HG02885 (cell line): ENCODE results near the gene CTBP1.

Source experiments
- ATAC-seq: cut with Tn5 transposase; IDR thresholded peaks from one replicate; pipeline ENCODE4 v1.9.1; 2021; ENCODE audit warnings: mild to moderate bottlenecking; ENCODE audit not compliant: unreplicated experiment, poor library complexity

CTBP1 gene

DNA sequence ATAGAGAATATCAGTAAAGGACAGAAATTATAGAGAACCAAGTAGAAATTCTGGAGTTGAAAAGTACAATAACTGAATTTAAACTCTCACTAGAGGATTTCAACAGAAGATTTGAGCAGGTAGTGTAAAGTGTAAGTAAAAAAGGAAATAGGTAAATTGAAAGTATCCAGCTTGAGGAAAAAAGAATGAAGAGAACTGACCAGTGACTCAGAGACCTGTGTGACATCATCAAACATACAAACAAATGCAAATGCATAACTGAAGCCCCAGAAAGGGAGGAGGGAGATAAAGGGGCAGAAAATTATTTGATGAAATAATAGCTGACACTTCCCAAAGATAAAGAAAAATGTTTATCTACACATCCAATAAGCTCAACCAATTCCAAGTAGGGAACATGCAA lies 68.3 kb downstream of the CTBP1 start:
- no peak for ATAC-seq

DNA sequence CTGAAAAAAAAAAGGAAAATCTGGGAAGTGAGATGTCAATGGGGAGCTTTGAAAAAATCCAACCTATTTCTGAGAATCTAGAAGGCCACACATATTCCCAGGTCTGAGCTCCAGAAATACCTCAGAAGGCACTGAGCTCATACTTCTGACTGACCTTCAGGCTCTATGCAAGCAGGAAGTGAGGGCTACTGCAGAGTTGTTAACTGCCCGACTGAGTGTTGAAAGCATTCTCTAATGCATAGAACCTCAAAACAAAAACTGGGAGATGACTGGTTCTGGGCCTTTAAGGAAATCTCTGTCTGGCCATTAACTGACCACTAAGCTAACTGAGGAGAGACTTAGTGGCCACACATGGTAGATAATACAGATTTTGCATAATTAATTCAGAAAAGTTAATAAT lies 69.0 kb downstream of the CTBP1 start:
- ATAC-seq = no peak

- ATAC-seq = no peak
These were observed 69.9 kb downstream of the CTBP1 start for GRCh38 chr4:1179089-1179441.

DNA sequence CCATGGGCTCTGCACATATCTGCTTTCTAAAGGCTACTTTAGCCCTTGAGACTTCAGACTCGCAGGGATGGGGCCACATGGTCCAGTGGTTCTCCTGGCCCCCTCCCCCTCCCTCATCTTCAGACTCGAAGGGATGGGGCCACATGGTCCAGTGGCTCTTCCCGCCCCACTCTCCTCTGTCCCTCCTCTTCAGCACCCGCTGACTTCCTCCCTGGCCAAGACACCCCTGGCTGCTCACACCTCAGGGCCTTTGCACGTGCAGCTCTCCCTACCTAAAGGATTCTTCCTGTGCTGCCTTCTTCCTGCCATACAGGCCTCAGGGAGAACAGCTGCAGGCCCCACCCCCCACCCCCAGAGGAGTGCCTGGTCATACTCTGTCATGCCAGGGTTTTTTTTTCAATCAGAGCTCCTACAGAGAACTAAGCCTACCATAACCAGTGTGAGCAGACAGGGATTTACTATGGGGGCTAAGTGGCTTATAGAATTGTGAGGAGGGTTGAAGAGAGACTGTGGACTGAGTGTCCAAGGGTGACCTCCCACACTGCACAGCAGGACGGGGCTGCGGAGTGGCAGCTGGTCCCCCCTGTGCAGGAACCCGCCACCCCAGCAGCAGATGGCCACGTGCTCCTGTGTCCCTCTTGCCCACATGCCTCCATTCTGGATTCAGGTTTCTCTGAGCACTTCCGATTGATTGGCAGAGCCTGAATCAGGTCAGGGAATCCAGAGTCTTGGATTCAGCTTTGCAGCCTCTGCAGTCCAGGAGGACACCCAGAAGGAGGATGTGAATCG lies 70.4 kb downstream of the CTBP1 start:
- ATAC-seq = no peak

DNA sequence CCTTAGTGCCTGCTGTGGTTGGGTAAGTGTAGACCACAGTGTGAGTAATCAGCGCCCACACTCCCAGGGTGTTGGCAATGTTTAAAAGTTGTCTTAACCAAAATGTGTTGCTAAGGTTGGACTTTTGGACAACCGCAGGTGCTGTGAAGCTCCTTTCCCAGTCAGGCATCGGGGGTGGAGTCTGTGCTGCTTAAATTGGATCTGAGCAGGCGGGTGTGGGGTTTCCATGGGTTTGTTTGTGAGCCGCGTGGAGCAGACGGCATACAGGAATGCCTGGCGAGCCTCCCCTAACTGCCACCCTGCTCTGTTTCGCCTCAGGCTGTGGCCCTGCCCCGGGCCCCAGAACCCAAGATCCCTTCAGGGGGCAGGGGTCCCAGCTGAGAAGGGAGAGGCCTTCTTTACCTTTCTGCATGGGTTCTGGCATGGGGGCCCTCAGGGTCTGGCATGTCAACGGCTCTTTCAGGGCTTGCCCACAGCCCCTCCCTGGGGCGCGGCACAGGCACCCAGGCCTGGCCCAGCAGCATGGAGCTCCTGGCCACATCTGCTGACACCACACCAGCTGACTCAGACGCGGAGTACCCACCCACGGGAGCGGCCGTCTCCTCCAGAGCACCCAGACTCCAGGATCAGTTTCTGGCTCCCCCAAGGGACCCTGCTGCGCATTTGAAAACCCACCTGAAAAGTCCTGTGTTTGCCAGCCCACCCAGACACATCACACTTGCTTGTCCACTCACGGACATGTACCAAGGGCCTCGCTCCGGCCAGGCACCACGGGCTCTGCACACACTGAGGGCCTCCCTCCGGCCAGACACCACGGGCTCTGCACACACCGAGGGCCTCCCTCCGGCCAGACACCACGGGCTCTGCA lies 71.4 kb downstream of the CTBP1 start:
- no peak for ATAC-seq

DNA sequence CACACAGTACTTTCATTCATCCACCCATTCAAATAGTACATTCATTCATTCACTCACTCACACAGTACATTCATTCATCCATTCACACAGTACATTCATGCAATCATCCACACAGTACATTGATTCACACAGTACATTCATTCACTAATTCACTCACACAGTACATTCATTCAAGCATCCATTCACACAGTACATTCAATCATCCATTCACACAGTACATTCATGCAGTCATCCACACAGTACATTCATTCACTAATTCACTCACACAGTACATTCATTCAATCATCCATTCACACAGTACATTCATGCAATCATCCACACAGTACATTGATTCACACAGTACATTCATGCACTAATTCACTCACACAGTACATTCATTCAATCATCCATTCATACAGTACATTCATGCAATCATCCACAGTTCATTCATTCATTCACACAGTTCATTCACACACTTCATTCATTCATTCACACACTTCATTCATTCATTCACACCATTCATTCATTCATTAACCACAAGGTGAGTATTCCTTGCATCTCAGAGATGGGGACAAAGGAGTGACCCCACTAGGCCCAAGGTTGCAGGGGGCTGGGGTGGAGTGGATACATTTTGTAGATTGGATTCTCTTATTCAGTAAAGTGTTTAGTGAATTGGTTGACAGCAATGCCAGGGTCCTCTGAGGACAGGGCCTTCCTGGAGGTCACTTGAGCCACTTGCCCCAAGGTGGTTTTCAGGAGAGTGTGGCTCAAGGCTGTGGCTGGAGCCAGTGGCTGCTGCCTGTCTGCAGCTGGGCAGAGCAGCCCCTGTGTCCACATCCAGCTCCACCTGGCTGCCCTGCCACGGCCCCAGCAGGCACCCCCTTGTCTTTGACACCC lies 72.3 kb downstream of the CTBP1 start:
- ATAC-seq = no peak

DNA sequence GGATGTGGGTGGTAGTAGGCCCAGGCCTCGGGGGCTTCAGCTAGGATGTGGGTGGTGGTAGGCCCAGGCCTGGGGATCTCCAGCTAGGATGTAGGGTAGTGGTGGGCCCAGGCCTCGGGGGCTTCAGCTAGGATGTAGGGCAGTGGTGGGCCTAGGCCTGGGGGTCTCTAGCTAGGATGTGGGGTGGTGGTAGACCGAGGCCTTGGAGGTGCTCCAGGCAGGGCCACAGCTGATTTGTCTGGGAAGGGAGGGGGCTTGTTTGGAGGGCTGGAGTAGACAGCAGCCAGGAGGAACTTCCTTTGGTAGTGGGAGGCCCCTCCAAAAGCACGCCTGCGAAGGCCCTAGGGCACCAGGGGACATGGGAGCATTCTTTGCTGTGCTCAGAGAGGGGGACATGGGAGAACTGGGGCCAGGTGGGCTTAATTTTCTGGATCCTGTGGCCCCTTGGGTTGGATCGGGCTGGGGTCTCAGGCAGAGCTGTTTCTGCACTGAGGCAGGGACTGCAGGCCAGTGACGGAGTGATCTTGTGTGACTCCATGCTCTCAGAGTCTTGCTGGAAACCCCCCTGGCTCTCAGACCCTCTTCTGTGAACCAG lies 73.2 kb downstream of the CTBP1 start:
- no peak for ATAC-seq

GRCh38 chr4:1174941-1175634 lies 73.8 kb downstream of the CTBP1 start:
- no peak for ATAC-seq

DNA sequence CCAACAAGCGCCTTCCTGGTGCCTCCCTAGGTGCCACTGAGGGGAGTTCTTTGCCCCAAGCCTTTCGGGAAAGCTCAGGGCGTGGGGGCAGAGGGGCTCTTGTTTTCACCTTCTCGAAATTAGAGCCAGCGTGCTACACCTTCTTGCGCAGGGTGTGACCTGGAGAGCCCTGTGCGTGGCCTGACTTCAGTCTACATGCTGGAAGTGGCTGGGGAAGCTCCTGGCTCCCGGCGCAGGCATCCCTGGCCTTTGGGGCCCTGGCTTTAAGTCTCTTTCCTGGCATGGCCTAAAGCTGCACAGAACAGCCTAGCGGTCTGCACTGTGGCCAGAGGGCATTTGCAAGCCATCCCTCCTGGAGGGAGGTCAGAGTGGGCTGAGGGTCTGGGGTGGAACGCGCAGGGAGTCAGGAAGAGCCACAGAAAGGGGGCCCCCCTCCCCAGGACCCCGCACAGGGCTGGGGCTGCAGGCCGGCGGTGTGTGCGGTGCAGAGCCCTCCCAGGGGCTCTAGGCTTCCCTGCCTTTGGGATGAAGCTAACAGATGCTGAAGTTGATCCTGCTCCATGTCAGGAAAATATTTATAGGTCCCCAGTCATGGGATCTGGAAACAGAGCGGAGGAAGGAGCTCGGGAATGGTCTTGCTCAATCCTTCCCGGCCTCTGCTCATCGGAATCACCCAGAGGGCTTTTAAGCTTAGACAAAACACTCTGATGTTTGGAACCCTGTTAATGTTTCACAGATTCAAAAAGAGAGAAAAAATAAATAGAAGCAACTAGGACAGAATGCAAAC lies 75.8 kb downstream of the CTBP1 start:
- ATAC-seq = no peak

DNA sequence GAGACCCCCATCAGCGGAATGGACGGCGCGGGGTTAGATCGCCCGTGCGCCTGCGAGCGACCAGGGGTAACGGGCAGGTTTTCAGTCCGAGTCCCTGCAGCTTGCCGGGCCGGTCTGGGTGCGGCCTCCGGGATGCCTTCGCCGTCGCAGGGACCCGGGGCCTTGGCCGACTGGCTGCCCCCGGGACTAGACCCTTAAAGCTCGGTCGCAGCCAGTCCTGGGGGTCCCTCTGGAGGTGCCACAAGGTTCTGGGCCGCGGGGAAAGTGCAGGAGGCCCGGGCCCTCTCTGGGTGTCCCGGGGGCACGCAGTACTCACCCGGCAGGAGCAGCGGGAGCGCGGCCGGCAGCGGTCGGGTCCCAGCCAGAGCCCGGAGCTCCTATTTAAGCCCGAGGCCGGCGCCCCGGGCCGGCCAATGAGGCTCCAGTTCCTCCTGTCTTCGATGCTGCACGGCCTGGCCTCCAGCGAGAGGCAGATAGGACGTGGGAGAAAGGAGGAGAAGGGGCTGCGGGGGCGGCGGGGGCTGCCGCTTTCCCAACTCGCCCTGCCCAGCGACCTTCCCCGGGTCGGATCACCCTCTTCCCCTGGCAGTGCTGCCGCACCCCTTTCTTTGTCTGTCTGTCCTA lies 76.6 kb downstream of the CTBP1 start, which contains the start of gene SPON2:
TSS of gene SPON2 (minus strand) at position 356 of the 624 bp plus-strand sequence.
- no peak for ATAC-seq

- no peak for ATAC-seq
These were observed 77.4 kb downstream of the CTBP1 start for GRCh38 chr4:1171311-1172227.

- no peak for ATAC-seq
These were observed 78.0 kb downstream of the CTBP1 start for GRCh38 chr4:1170976-1171310.

DNA sequence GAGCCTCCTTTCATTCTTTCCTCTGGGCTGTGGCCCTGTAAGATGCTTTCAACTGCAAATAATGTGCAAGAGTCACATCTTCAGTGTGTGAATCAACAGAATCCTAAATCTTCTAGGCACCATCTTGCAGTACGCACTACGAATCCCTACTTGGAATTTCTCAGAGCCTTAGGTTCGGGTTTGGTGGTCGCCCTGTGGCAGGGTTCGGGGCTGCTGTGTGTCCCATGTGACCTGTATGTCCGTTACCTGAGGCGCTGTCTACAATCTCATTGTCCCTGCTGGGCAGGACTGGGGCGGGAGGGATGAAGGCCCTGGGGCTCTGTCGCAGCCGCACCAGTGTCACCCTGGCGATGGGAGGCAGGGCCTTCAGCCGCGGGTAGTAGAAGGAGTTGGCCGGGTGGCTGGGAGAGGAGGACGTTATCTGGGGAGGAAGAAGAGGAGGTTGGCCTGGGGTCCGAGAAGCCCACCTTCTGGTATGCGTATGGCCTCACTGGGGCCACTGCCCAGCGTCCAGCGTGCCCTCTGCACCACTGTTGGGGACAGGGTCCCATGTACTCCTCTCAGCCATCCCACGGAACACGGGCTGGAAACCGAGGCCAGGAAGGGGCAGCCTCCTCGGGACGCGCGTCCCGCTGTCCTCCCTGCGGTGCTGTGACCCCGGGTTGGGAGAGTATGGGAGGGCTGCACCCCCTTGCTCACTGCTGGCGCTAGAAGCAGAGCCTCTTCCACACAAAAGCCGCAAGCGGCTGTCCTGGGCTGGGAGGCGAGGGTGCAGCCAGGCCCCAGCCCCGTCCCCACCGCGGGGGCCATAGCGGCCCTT lies 78.6 kb downstream of the CTBP1 start:
- ATAC-seq = no peak

DNA sequence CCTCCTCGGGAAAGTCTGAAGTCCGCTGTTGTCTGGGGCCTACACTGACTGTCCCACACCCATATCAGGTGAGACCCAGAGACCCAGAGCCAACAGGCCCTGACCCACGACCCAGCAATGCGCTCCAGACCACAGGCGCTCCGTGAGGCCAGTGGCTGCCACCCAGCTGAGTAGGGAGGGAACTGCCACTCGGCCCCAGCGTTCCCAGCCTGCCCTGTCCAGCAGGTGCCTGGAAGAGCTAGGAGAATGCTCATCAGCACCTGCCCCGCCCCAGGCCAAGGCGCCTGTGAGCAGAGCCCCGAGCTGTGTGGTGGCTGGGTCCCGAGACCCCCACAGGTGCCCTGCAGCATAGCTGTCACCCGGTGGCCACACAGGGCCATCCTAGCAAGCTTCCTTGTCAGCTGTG lies 79.2 kb downstream of the CTBP1 start:
- ATAC-seq = no peak

DNA sequence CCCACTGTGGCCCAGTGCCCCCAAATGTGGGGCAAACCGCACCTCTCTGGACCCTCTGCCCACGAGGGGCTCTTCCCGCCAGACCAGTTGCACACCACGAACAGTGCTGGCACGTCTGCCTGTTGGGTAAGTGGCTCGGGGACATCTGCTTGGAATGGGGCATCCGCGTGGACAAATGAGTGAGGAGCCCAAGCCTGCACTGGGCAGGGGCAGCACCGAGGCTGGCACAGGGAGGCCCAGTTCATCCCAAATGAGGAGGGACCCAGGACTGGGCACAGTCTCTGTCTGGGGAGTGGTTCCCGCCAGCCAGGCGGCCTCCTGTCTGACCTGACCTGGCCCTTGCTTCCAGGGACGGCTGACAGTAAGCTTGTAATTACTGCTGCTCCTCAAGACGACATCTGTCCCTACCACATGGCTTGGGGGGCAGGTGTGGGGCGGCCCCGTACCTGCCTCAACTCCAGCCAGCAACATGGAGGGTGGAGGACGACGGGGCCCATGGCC lies 79.7 kb downstream of the CTBP1 start:
- no peak for ATAC-seq
